Measurements from ENCODE around the gene ANKRD11.
"Not testable (repeated sequence)": the region's sequence is repeated elsewhere in the genome, so short reads cannot be mapped to it uniquely, and the experiment has no call there.

Gene ANKRD11

DNA sequence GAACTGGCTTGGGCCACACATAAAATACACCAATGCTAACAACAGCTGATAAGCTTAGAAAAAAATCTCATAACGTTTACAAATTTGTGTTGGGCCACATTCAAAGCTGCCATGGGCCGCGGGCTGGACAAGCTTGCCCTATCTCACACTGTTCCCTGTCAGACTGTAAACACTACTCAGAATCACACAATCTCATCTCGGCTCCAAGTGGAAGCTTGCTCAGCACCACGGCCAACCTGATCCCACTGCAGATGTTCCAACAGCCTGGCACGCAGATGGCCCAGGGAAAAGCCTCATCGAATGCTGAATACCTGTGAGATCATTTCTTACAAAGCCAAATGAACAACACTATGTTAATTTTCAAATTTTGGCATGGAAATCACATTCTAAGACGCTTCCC lies 125.8 kb downstream of the ANKRD11 start:
- intact Hi-C loops (cut with DNase I), result no loop called here
- DNase-seq, result peak in 1 of 42 donors; percentile 32

DNA sequence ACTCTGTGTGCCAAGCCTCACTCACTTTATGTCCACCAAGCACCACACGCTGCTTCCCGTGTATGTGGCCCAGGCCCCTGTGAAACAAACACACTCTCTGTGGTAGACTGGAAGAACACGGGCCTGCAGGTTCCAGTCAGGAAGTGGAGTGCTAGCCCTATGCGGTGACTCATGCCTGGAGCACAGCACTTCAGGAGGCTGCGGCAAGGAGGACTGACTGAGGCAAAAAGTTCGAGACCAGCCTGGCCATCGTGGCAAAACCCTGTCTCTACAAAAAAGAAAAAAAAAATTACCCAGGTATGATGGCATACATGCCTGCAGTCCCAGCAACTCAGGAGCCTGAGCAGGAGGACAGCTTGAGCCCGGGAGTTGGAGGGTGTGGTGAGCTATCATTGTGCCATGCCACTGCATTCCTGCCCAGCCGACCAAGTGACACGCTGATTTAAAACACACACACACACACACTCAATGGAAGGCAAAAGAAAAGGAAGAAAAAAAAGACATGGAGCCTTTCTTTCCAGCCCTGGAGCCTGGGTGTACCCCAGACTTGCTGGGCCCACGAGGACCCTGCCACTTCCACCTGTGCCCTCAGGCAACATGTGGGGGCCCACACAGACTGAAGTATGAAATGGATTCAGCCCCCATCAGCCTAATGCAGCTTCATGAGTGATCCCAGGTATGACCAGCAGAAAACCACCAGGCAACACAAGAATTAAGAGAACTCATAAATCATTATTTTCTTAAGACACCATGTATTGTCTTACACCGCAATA lies 126.6 kb downstream of the ANKRD11 start:
- intact Hi-C loops (cut with DNase I), result no loop called here
- peak in 2 of 42 donors; percentile 1 to 16 for DNase-seq

DNA sequence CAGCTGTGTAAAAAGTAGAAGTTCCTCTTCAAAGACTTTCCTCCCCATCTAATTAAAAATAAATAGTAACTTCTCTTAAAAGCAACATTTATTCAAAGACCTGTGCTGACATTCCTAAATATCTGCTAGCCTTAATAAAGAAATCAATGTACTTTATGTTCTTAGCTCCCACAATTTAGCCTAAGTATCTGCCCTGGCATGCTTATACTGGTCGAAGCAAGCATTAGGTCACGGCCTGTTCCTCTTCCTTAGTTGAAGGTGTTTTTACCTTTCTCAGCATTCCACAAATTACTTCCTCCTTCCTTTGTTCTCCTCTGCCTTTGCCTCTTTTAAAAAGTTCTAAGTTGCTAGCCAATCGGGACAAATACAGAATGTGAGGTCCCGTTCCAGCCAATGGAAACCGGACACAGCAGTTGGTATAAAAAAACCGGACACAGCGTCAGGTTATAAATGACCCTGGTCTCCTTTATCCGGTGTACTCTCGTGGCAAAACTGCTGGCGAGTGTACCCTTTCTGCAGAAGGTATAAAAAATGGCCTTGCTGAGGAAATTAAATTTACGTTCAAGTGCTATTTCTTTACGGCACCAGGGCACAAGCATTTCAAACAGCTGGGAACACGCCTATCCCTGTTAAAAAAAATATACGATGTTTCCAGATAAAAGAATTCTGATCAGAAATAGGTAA lies 127.7 kb downstream of the ANKRD11 start:
- intact Hi-C loops (cut with DNase I); DNase-seq: not testable (repeated sequence)

DNA sequence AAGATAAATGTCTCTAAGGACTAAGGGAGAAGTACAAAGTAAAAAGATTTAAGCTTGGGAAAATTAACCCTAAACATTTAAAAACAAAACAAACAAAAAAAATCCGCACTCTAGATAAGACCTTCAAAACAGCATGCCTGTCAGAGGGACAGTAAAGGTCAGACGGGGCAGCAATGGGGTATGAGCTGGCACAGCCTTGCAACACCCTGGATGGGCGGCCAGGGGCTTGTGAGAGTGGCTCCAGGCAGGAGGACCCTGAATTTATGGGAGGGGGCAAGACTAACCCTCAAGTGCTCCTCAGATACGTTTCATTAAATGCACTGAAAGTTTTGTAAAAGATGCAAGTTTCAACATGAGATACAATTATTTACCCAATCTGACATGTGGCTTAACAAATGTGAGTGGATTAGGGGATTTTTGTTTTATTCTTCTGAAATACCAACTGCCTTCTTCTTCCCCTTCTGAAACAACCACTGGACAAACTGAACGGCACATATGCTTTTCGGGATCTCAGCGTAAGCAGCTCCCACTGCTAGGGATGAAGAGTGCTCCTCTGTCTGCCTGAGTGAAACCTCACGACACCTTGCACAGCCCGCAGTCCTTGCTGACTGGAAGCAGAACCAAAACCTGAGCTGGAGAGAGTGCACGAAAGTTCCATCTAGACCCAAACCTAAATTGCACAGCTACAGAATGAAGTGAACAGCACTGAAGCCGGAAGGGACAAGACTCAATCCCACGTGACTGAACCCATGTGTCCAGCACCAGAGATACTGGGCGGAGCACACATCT lies 128.4 kb downstream of the ANKRD11 start:
- intact Hi-C loops (cut with DNase I), result no loop called here
- peak in 29 of 42 donors; percentile 43 to 86 (median 58) for DNase-seq

DNA sequence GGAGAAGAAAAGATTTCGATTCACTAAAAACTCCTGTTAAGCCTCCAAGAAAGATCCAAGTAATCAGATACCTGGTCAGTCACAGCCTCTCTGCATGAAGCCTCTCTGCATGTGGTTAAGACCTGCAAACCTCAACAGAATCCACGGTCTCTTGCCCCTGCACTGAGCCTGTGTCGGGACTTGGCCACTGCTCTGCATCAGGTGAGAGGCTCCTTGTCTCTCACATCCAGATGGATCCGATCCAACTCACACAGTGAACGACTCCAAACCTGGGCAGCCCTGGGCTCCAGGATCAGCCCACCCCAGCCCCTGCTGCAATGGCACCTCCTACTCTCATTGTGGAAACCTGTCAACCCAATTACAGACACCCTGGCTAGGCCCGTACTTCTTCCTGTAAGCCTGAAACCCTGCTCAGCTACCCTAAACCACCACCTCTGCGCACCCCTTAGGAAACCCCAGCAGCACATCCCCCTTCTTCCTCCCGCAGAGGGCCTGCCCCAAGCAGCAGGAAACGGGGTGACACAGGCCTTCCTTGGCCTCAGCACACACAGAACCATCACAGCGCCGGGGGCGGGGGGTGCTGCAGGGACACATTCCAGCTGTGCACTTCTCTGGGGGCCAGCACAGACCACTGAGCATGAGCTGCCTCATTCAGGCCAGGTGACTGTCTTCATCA lies 129.5 kb downstream of the ANKRD11 start:
- intact Hi-C loops (cut with DNase I), result no loop called here
- DNase-seq, result peak in 2 of 42 donors; percentile 1 to 25

DNA sequence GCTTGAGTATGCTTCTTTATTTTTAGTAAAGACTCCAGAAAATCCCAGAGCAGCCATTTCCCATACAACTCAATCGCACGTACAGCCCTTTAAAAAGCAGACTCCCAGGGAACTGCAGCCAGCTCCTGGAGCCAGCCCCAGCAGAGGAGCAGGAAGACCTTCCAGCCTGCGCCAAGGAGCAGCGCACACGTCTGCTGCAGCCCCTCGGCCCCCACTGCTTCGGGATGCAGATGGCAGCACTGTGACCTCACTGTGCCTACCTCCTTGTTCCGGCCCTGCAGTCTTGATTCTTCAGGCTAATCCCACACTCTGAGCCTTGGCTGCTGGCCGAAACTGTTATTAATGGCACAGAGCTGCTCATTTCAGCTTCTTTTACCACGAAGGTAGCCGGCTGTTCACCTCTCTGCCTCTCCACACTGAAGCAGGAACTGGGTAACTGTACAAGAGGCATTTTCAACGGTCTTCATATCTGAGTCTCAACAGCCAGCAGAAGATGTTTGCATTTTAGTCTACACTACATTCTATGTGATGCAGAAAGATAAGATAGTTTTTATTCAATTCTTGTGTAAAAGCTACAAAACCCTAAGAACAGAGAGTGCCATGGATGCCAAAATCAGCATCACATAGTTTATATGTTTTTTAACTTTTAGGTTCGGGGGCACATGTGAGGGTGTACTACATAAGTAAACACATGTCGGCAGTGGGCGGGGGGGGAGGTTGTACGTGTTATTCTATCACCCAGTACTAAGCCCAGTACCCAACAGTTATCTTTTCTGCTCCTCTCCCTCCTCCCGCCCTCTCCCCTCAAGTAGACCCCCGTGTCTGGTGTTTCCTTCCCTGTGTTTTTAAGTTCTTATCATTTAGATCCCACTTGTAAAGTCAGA lies 130.9 kb downstream of the ANKRD11 start:
- DNase-seq, result peak in 6 of 42 donors; percentile 23 to 36 (median 32)
- intact Hi-C loops (cut with DNase I), result no loop called here

DNA sequence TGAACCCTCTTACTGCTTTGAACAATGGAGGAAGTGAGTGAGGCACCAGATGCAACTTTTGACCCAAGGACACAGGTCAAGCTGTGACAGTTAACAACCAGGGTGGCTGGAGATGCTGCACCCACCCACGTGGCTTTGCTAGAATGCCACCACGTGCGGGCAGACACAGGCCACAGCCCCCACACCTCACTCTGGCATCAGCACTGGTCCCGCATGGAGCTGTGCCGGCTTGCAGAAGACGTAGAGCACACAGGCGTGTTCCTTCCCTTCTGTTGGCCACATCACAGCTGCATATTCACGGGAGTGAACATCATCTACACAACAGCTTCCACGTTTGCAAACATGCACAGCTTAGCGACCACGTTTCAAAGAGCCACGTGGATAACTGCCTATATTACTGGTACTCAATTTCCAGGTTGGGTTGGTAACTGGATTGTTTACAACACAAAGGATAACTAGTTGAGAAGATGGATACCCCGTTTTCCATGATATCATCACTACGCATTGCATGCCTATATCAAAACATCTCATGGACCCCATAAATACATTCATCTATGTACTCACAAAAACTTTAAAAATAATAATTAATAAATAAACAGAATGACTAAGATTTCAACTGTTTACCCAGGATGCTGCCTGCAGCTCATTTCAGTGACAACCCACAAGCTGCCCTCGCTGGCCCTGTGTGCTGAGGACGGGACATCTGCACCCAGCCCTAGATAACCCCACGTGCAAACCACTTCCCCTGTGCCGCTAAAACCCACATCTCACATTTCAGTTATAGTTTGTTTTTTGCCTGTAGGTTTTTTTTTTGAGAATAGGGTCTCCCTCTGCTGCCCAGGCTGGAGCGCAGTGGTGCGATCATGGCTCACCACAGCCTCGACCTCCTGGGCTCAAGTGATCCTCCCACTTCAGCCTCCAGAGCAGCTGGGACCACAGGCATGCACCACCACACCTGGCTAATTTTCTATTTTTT lies 132.0 kb downstream of the ANKRD11 start:
- DNase-seq, result peak in 3 of 42 donors; percentile 3 to 32 (median 12)
- intact Hi-C loops (cut with DNase I), result no loop called here

DNA sequence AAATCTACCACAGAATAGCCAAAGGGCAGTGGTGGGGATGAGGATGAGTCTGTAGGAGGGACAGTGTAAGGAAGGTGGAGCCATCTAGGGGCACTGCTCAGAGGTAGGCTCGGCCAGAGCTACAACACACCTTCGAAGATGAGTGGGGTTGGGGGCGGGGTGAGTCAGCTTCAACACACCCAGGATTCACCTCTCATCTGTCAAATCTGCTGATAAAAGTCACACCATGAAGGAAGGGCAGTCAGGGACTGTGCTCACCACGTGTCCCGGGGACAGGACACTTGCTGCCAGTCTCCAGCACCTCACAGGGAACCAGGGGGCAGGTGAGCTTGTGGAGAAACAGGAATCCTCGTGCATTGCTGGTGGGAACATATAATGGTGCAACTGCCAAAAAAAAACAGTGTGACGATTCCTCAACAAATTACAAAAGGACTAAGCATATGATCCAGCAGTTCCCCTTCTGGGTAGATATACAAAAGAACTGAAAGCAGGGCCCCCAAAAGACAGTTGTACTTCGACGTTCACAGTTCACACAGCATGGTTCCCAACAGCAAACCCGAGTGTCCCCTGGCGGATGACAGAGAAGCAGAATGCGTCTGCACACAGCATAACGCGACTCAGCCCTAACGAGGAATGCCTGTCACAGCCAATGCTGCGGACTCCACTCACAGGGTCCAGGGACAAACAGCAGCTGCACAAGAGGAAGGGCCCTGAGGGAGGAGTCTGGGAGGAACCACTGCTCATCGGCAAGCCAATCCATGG lies 133.1 kb downstream of the ANKRD11 start:
- peak; percentile 43 to 86 (median 67) for DNase-seq
- intact Hi-C loops (cut with DNase I), result no loop called here

DNA sequence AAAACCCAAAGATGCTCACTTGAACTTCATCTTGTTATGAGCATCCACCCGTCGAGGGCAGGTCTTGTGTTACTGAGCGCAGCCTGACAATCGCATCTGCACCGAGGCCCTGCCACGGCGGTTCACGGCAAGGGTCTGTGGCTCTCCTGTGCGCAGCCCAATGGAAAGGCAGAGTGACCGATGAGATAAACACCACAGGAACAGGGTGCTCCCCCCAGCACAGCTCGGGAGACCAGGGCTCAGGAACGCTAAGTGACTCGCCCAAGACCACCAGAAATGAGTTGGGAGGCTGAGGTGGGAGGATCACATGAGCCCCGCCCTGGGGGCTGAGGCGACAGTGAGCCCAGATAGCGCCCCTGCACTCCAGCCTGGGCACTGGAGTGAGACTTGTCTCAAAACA lies 134.7 kb downstream of the ANKRD11 start:
- intact Hi-C loops (cut with DNase I), result no loop called here
- DNase-seq, result peak in 2 of 42 donors; percentile 10 to 18

DNA sequence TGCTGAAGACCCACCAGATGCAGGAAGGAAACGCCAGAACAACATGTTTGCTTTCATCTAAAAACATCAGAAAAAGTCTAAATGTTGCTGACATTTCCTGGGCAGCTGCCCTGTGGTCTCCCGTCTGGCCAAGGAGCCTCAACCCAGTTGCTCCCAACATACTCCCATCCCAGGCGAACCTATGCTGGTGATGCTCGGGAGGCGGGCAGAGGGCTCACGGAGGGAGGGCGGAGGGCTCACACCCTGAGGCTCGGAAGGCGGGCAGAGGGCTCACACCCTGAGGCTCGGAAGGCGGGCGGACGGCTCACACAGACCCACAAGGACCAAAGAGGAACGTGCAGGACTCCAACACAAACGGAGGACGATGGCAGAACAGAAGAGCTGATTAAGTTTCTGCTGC lies 135.4 kb downstream of the ANKRD11 start:
- peak in 3 of 42 donors; percentile 1 to 21 (median 8) for DNase-seq
- intact Hi-C loops (cut with DNase I), result no loop called here

DNA sequence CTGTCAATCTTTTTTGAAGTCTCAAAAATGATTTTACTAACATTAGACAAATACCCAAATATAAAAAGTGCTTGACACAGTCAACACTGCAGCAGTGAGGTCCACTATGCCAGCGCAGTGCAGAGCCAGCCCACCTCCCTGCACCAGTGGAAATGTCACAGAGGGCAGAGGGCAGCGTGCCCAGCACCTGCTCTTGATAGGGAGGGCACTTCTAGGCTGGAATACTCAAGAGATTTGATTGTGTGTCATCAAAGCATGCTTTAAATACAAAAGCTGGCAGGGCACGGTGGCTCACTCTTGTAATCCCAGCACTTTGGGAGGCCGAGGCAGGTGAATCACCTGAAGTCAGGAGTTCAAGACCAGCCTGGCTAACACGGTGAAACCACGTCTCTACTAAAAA lies 136.0 kb downstream of the ANKRD11 start:
- peak in 2 of 42 donors; percentile 5 to 10 for DNase-seq
- intact Hi-C loops (cut with DNase I), result no loop called here

DNA sequence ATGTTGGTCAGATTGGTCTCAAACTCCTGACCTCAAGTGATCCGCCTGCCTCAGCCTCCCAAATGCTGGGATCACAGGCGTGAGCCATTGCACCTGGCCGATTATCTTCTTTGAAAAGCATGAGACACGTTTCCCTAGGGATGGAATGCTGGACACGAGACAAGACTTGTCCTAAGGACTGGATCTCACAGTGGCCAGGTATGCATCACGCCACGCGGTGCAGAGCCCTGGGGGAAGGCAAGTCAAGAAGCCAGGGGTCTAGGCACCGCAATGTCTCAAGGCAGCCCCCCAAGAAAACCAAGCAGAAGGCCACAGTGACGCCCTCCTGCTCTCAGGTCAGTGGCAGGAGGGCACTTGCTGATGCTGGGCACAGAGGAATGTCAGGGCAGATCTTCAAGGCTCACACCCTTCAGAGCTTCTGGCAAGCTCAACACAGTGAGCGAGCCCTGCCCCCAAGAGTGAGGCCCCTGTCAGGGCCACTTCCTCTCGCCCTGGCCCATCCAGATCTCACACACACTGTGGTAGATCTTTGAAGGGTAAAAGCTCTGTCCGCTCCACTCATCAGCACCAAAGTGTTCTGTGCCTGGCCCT lies 138.2 kb downstream of the ANKRD11 start:
- peak in 3 of 42 donors; percentile 12 to 34 (median 29) for DNase-seq
- intact Hi-C loops (cut with DNase I), result no loop called here

DNA sequence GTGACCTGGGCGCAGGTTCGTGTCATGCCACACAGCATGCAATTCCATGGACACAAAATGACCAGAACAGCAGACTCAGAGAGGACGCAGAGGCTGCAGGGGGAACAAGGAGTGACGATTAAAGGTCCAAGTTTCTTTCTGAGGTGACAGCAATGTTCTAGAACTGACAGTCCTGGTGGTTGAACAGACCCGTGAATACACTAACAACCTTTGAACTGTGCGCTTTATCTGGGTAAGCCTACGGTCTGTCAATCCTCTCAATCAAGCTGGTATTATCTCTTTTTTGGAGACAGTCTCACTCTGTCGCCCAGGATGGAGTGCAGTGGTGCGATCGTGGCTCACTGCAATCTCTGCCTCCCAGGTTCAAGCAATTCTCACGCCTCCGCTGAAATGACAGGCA lies 138.7 kb downstream of the ANKRD11 start:
- intact Hi-C loops (cut with DNase I), result no loop called here
- DNase-seq, result peak in 1 of 42 donors; percentile 16

DNA sequence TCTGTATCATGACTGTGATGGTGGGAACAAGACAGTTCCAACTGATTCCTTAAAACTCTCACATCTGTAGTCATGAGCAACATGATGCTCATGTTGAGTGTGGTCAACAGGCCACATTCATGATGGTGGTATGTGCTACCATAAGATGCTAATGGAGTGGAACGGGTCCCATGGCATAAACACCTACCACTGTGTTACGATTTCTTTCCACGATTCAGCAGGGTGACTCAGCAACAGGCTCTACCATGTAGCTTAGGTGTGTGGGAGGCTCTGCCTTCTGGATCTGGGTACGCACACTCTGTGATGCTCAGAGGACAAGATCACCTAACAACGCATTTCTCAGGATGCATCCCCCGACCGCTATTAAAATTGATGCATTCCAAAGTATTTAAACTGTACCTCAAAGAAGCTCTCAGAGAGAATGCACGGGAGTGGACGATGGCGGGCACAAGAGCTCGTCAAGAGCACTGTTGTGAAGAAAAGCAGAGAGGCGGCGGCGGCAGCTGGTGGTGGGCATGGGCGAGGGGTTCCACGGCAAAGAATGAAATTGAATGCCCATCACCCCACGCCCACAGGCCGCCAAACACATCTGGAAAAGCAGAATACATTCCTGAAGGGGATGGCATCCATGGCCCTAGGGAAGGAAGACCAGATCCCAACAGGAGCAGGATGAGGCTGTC lies 139.5 kb downstream of the ANKRD11 start:
- intact Hi-C loops (cut with DNase I), result no loop called here
- peak in 31 of 42 donors; percentile 33 to 88 (median 65) for DNase-seq

DNA sequence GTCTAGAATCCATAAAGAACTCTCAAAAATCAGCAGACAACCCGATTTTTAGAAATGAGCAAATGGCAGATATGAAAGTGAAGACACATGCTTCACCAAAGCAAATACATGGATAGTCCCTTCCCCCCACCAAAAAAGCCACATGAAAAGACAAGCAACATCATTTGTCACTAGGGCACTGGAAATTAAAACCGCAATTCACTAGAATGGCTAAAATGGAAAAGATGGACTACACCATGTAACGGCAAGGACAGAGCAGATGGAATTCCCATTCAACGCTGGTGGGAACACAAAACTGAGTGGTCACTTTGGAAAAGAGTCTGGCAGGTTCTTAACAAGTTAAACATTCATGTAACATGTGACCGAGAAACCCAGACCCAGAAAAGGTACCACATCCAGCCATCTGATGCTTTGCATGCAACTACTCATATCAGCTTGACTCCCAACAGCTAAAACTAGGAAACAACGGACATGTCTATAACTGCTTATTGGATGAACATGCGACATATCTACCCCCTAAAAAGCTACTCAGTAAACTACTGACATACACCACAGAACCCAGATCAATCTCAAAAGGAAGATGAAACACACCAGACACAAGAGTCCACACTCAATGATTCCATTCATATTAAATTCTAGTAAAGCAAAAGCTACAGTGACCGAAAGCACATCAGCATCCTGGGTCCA lies 140.3 kb downstream of the ANKRD11 start:
- DNase-seq, result no peak
- intact Hi-C loops (cut with DNase I), result no loop called here
